Stimulated activated CD8-positive, alpha-beta memory T cell treated with anti-CD3 and anti-CD28 coated beads, Interleukin-4, amount 100 ng/mL, for 48 hours (primary cell): ENCODE results near the gene CD99L2.
A peak's percentile ranks its signal among the peaks of the same experiment; 100 is the strongest.

Experiments
- DNase-seq: peaks from one replicate; pipeline ENCODE4 v3.0.0-alpha.2; 2020

Gene CD99L2

GRCh38 chrX:150759568-150760416 is 138.7 kb downstream of the CD99L2 start:
- no peak for DNase-seq

GRCh38 chrX:150757371-150757770 is 141.1 kb downstream of the CD99L2 start:
- no peak for DNase-seq

DNA sequence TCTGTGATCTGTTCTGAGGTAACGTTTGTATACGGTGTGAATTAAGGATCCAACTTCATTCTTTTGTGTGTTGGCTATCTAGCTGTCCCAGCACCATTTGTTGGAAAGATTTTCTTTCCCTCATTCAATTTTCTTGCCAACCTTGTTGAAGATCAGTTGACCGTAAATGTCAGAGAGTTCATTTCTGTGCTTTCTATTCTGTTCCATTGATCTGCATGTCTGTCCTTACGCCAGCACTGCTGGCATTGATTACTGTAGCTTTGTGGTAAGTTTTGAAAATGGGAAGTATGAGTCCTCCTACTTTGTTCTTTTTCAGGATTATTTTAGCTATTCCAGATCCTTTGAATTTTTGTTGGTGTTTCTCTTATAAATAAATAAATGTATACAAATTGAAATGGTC is 144.5 kb downstream of the CD99L2 start:
- DNase-seq = no peak

DNA sequence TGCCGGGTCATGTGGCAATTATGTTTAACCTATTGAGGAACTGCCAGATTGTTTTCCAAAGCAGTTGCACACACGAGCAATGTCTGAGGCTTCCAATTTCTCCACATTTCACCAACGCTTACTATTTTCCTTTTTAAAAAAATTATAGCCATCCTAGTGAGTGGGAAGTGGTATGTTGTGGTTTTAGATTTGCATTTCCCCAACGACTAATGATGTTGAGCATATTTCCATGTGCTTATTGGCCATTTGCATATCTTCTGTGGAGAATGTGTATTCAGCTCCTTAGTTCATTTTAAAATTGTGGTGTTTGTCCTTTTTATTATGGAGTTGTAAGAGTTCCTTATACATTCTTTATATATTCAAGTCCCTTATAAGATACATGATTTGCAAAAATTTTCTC is 145.1 kb downstream of the CD99L2 start:
- no peak for DNase-seq

DNA sequence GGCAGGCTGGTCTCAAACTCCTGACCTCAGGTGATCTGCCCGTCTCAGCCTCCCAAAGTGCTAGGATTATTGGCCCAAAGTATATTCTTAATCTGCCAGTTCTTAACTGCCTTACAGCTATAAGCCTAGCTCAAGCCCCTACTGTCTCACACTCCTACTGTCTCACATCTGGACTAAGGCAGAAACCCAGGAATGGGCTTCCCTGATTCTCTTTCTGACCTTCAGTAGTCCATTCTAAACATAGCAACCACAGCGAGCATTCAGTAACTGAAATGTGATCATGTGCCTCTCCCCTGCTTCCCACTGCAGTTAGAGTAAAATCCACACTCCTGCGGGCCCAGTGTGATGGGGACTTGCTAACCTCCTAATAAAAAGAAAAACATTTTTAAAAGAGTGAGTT is 146.3 kb downstream of the CD99L2 start:
- DNase-seq = no peak

GRCh38 chrX:150736475-150736874 is 162.0 kb downstream of the CD99L2 start:
- DNase-seq = no peak

GRCh38 chrX:150731795-150732194 is 166.7 kb downstream of the CD99L2 start:
- DNase-seq = peak; percentile 70

DNA sequence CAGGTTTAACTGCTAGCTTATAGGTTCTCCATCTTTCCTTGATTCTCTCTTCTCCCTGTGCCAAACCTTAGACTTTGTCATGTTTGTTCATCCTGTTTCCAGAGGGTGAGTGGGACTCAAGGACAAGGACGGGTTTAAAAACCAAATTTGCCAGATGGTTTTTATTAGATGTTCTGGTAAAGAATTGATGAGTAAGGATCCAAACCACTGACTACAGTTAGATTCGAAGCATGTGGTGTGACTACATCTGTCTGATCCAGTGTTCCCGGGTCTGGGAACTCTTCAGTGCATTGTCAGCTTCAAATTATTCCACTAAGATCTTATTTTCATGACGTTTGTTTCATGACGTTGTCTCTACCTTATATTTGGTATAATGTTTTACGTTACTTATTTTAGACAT is 167.7 kb downstream of the CD99L2 start:
- DNase-seq = no peak

- no peak for DNase-seq
Measured at GRCh38 chrX:150729956-150730355, 168.5 kb downstream of the CD99L2 start.

GRCh38 chrX:150719621-150720020 is 178.8 kb downstream of the CD99L2 start:
- DNase-seq = no peak
